Measurements from ENCODE around the gene FGF19. TPM values are rescaled to one million over a fixed set of nuclear protein-coding genes. Genes with fewer than 3 reads are reported as not detected.

The FGF19 gene
- total and polyA plus RNA-seq, 9 of the 15 experiments (the other 6 are each of a cell fraction or from before 2014, with no cell fraction given) = 0.11 TPM; not detected in 8

GRCh38 chr11:69686452-69686851 is 17.4 kb downstream of the FGF19 start:
- H3K9ac ChIP-seq (ENCODE audit: insufficient read depth in 1 of 2, low read depth in 2 of 2, low read length in 2 of 2) = no peak overlapping the region
- no peak for TF ChIP-seq SNAPC5 (CRISPR knock-in tag; IDR thresholded peaks at IDR 0.05)
- no peak for TF ChIP-seq ZBTB11 (CRISPR knock-in tag; IDR thresholded peaks at IDR 0.05)
- no peak for TF ChIP-seq STAT5A (IDR thresholded peaks at IDR 0.05; ENCODE audit: borderline replicate concordance, low read length)
- TF ChIP-seq PCBP1 (IDR thresholded peaks at IDR 0.05; ENCODE audit: low read depth, low read length, poor library complexity, severe bottlenecking) = no peak
- H3K27ac ChIP-seq (ENCODE audit: extremely low read depth, low read depth, low read length) = no peak overlapping the region
- H3K9me3 ChIP-seq (replicated peaks; ENCODE audit: control insufficient read depth, insufficient read depth, low read depth, low read length) = 0 out of 2 replicates have a peak, but pooled peaks cover 2% of the 10 kb centered on the region
- H3K36me3 ChIP-seq (ENCODE audit: control insufficient read depth, insufficient read depth, low read length) = no peaks in the 10 kb centered on the region
- intact Hi-C loops (cut with micrococcal nuclease) (loop anchor here (1.0 to 5.0 kb wide), 3 partner anchors 156 to 511 kb away; no protein-coding TSS in a partner anchor), in situ Hi-C loops (cut with MboI) (loop anchor here (10.0 kb wide), 1 partner anchor 198 kb away; no protein-coding TSS in a partner anchor)
- ChIA-PET CTCF (ENCODE audit: low intra/inter-chr PET ratio) (interaction anchor here (0.7 to 3.0 kb wide), 6 partner anchors 111 to 784 kb away, joined by 3 to 25 read pairs (median 4); no protein-coding TSS in a partner anchor), POLR2A (no interaction called here)
- no peaks in the 10 kb centered on the region for H4K20me1 ChIP-seq (replicated peaks; ENCODE audit: control insufficient read depth, insufficient read depth, low read length)
- H2AFZ ChIP-seq (ENCODE audit: low read depth, low read length) = no peak overlapping the region
- 38% methylated on average over 9 of the region's 13 CpGs for WGBS (ENCODE audit: insufficient coverage, low coverage, missing lambda C conversion rate)
- H3K79me2 ChIP-seq (ENCODE audit: control insufficient read depth, insufficient read depth, low read length) = no peaks in the 10 kb centered on the region
- no TSS peak for BruUV-seq (replicated peaks)
- no peaks in the 10 kb centered on the region for H3K9me1 ChIP-seq (ENCODE audit: control insufficient read depth, insufficient read depth, low read length)
- FAIRE-seq (no peak), ATAC-seq (no peak), DNase-seq (ENCODE audit: extremely low read depth in 1 of 4, low spot score in 3 of 4) (no peak)
- no peak overlapping the region for H3K4me2 ChIP-seq (ENCODE audit: insufficient read depth, low read length)
- H3K27me3 ChIP-seq (ENCODE audit: control insufficient read depth in 2 of 2, insufficient read depth in 2 of 2, low read length in 2 of 2) = no peaks in the 10 kb centered on the region
- H3K4me3 ChIP-seq = no peak overlapping the region
- H3K4me1 ChIP-seq (replicated peaks in 1 of 2; ENCODE audit: control insufficient read depth in 2 of 2, insufficient read depth in 2 of 2, low read length in 2 of 2) = peaks cover 3 to 16% of the 10 kb centered on the region in 2 experiments; a peak in 4 of 5 replicates
